Hematopoietic multipotent progenitor cell treated with erythropoietin and hydrocortisone succinate and interleukin-3 and kit ligand, for 6 days (in vitro differentiated cells): ENCODE data around the gene MLLT10.
"Not testable (repeated sequence)": the region's sequence is repeated elsewhere in the genome, so short reads cannot be mapped to it uniquely, and the experiment has no call there.

Experiments
- DNase-seq: peaks from one replicate; pipeline ENCODE4 v3.0.0-alpha.2; 2015

Gene MLLT10

DNA sequence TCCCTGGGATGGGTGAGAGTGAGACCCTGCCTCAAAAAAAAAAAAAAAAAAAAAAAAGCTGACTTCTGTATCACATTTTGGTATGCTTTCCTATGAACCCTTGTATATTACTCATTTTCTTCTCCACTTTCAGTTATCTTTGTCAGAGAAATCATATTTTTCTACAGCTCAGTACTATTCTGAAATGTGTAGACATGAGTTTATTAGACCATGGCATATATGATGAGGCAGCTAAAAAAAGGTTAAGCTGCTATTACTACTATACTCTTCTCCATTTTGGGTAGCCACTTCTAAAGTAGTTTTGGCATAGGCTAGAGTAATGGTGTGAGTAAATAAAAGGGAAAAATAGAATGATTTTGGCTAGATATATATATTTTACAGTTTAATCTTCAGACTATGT is 53.4 kb downstream of the MLLT10 start:
- DNase-seq: no peak

- not testable (repeated sequence) for DNase-seq
These were observed 54.1 kb downstream of the MLLT10 start for GRCh38 chr10:21588159-21588558.

DNA sequence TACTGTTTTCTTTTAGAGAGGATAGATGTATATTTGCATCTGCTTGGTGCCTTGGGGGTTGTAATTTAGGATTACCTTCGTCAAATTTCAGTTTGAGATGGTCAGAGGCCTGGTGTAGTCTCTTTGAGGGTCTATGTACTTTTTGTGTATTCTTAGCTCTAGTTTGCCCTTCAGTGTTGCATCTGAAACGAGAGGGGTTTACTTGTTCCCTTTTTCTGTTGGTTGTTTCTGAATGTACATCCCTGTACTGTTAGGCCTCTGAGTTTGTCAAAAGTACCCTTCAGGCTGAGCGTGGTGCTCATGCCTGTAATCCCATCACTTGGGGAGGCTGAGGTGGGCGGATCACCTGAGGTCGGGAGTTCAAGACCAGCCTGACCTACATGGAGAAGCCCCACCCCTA is 60.0 kb downstream of the MLLT10 start:
- no peak for DNase-seq

- DNase-seq: peak; percentile 39
These were observed 65.5 kb downstream of the MLLT10 start for GRCh38 chr10:21599582-21599981.

DNA sequence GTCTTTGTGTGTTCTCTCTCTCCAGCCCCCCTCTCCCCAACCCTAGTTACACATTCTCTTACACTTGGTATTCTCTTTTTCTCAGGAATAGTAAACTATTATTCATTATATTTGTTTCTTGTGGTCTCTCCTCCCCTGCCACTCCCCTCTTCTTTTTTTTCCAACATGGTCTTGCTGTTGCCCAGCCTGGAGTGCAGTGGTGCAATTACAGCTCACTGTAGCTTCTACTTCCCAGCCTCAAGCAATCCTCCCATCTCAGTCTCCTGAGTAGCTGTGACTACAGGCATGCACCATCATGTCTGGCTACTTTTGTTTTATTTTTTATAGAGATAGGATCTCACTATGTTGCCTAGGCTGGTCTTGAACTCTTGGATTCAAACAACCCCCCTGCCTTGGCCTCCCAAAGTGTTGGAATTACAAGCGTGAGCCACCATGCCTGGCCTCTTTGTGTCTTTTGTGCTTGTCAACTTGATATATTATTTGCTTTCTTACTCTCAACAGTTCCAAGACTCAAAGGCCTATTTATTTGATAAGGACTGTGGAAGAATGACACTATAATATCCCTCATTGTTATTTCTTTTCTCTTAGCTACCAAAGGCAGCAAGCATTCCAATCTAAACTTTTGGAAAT is 66.9 kb downstream of the MLLT10 start:
- no peak for DNase-seq

DNA sequence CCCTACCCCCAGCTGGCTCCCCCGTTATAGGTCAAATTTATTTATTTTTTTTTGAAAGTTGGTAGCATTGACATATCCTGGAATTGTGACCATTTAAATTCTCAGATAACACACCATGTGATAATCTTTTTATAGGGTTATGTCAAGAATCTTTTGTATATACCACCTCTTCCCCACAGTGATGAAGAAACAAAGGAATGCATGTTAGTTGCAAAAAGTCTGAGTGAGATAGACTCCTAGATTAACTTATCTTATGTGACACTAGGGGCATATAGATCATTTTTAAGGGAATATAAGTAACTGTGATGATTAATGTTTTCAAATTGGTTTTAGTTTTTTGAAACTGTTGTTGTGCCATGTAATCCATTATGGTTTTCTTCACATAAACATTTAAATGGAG is 68.3 kb downstream of the MLLT10 start:
- DNase-seq: no peak

GRCh38 chr10:21603721-21604120 is 69.7 kb downstream of the MLLT10 start:
- no peak for DNase-seq

- peak; percentile 61 for DNase-seq
These were observed 70.6 kb downstream of the MLLT10 start for GRCh38 chr10:21604651-21605050.

DNA sequence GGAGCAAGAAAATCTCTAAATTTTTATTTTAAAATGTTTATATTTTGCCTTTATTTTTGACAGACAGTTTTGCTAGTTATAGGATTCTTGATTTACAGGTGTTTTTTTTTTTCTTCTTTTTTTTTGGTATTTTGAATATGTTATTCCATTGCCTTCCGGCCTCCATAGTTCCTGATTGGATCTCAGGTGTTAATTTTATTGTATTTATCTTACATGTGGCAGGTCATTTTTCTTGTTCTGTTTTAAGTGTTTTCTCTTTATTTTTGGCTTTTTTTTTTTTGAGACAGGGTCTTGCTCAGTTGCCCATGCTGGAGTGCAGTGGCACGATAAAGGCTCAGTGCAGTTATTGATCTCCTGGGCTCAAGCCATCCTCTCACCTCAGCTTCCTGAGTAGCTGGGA is 73.9 kb downstream of the MLLT10 start:
- no peak for DNase-seq

- no peak for DNase-seq
These were observed 80.0 kb downstream of the MLLT10 start for GRCh38 chr10:21614000-21614399.

DNA sequence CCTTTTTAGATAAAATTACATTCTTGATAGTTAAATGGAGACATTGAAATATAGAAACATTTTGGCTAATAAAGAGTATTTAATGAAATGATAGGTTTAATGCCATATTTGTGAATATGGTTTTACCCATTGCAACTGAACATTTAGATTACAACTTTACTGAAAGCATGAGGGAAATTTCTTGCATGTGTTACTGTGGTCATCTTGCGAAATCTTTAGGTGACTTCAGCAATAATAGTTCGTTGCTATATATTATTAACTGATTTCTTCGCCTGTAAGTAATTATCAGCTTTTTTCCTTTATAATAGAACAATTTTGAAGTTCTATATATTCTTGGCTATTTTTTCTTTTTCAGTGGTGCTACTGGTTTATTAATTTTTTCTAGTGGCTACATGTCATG is 83.2 kb downstream of the MLLT10 start:
- DNase-seq: peak; percentile 59

DNA sequence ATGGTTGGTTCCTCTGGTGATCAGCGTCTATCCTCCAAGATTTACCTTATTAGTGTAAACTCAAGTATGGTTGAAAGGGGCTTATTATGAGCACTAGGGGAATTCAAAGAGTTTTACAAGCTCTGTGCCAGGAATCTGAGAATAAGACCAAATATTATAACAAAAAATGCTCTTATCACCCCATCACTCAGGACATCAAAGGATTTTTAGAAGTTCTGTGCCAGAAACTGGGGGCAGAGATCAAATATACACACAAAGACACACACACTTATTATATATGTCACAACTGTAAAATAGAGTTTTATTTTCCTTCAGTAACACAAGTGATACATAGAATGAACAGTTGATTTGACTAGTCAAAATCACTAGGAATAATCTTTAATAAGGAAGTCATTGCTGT is 89.3 kb downstream of the MLLT10 start:
- DNase-seq: no peak

DNA sequence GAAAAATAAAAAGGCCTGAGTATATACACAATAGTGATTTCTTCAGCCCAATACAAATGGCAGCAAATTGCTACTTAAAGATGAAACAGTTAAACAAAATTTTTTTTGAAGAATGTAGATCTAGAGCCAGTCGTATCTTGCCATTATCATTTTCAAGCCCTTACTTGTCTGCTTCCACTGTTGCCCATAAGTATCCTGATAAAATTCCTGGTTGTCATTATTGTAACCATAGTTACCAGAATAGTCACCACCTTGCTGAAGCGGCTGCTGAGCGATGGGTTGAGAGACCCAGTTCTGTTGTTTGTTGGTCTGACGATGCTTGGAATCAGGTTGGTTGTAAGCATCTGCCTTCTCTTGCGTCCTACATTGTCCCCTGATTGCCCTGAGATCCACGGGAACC is 90.4 kb downstream of the MLLT10 start:
- DNase-seq: not testable (repeated sequence)

GRCh38 chr10:21624951-21625350 is 90.9 kb downstream of the MLLT10 start:
- peak; percentile 21 for DNase-seq

DNA sequence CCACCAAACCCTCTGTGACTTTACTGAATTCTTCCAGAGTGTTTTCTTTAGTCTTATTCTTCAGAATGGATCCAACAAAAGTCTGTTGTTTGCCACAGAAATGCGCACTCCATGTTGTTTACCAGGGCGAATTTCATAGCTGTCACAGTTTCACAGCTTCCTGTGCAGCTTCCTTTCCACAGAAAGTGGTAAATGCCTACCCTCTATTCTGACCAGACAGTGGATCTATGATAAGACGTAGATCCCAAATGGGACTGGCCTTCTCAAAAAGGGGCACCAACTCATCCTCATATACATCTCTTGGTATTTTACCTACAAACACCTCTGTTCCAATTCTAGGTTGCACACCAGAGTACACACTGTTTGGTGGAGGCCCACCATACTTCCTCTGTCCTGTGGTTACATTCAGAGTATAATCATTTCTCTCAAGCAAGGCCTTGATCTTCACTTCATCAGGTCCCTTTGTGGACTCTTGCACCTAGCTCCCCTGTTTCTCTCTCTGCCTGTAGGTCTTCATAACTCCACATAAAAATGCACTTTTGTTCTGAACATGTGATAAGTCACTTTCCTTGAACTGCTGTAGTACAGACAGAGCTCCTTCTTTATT is 91.7 kb downstream of the MLLT10 start:
- DNase-seq: no peak

- DNase-seq: no peak
These were observed 92.6 kb downstream of the MLLT10 start for GRCh38 chr10:21626457-21627161.

- no peak for DNase-seq
These were observed 93.3 kb downstream of the MLLT10 start for GRCh38 chr10:21627331-21627730.

- no peak for DNase-seq
These were observed 94.0 kb downstream of the MLLT10 start for GRCh38 chr10:21628023-21628422.

DNA sequence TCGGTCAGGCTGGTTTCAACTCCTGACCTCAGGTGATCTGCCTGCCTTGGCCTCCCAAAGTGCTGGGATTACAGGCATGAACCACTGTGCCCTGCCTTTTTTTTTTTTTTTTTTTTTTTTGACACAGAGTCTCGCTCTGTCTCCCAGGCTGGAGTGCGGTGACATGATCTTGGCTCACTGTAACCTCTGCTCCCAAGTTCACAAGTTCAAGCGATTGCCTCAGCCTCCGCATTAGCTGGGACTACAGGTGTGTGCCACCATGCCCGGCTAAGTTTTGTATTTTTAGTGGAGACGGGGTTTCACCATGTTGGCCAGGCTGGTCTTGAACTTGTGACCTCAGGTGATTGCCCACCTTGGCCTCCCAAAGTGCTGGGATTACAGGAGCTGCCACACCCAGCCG is 94.6 kb downstream of the MLLT10 start:
- DNase-seq: not testable (repeated sequence)

DNA sequence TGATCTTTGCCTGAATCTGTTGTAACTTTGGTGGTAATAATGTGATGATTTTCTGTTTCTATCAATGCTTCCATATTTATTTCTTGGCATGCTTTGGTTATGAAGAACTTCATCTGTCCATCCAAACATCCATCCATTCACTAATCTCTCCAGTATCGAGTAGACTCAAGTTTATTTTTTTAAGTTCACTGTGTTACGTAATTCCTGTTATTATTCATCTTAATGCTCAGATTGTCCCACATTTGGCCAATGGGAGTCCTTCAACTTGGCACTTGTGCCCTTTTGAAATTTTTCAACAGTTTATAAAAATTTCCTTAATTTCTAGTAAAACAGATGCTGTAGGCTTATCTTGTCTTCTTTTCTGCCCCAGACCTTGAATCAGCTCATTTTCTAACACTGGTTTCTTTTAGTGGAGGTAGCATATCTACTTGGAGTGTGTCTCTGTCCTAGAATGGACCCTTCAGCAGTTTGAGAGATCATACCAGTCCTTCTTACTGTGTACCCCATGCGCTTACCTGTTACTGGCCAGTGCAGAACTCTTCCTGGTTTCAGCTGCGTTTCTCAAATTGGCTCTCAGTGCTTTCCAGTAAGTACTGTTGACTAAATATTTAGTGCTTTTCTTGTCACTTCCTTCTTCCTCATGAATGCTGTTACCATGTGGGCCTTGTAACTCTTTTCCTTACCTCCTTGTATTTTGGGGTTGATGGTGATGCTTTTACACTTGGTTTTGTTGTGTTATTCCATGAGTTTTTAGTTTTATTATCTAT is 100.8 kb downstream of the MLLT10 start:
- no peak for DNase-seq

- no peak for DNase-seq
These were observed 103.8 kb downstream of the MLLT10 start for GRCh38 chr10:21637795-21638194.

DNA sequence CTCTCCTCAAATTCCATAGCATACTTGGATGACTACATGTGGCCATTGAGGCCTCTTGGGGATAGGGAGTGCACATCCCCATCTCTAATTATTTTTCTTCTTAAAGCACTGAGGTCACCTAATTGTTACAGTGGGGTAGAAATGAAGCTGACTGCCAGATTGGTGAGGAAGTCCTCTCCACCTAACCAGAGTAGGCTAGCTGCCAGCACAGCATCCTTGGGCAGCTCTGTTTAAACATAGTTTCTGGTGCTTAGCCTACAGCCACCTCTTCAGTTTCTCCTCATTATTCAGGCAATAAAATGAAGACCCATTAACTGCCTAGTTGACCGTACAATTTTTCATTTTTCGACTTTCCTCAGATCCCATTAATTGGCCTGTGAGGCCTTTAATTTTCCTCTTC is 104.6 kb downstream of the MLLT10 start:
- DNase-seq: no peak

GRCh38 chr10:21648040-21648439 is 114.0 kb downstream of the MLLT10 start:
- no peak for DNase-seq

DNA sequence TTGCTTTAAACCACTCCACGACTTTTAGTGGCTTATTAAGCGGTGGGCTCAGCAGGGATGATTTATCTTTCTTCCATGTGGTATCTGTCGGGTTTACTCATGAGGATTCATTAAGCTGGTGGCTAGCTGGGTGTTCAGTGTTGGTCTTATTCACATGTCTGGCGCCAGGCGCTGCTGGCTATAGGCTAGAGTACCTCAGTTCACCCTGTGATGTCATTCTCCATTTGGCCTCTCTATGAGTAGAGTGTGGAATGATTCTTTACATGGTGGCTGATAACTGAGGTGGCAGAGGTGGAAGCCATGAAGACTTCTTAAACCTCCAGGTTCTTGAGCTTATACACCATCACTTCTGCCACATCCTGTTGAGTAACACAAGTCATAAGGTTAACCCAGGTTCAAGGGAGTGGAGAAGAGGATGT is 115.4 kb downstream of the MLLT10 start:
- no peak for DNase-seq
